Liver (tissue), 9 donors: ENCODE results near the gene AFAP1. TPM values are rescaled to one million over a fixed set of nuclear protein-coding genes. Genes with fewer than 3 reads are reported as not detected.

Experiments
- DNase-seq: peaks from one replicate; pipeline ENCODE4 v3.0.0-alpha.2; 2017; ENCODE audit warnings: low spot score
- H3K27ac ChIP-seq, 2 donors: one replicate each; pipeline ENCODE4 v1.7.0; 2013; ENCODE audit warnings: inconsistent platforms in 2 of 2, low read length in 2 of 2, control low read depth in 1 of 2, low read depth in 1 of 2, mild to moderate bottlenecking in 1 of 2
- H3K27me3 ChIP-seq, 4 donors: one replicate each; pipeline versions ENCODE4 v1.6.1 to v1.7.0; 2013; ENCODE audit warnings: low read length in 3 of 4, inconsistent platforms in 1 of 4, mild to moderate bottlenecking in 1 of 4, moderate library complexity in 1 of 4; ENCODE audit not compliant: control insufficient read depth in 4 of 4, insufficient read depth in 4 of 4
- H3K36me3 ChIP-seq, 4 donors: one replicate each; pipeline versions ENCODE4 v1.6.1 to v1.7.0; 2013; ENCODE audit warnings: low read length in 3 of 4, mild to moderate bottlenecking in 3 of 4, low read depth in 1 of 4, moderate library complexity in 1 of 4; ENCODE audit not compliant: control insufficient read depth in 4 of 4, insufficient read depth in 3 of 4
- H3K4me1 ChIP-seq, 4 donors: one replicate each; pipeline versions ENCODE4 v1.6.1 to v1.7.0; 2013; ENCODE audit warnings: low read length in 3 of 4, mild to moderate bottlenecking in 3 of 4, moderate library complexity in 1 of 4; ENCODE audit not compliant: control insufficient read depth in 4 of 4, insufficient read depth in 4 of 4
- H3K4me3 ChIP-seq, 3 donors: one replicate each; pipeline versions ENCODE4 v1.6.1 to v1.7.0; 2013; ENCODE audit warnings: low read length in 3 of 3, control low read depth in 1 of 3, low read depth in 1 of 3, mild to moderate bottlenecking in 1 of 3
- H3K9ac ChIP-seq, 2 donors: one replicate each; pipeline ENCODE4 v1.7.0; 2013; ENCODE audit warnings: low read length in 2 of 2, mild to moderate bottlenecking in 2 of 2, moderate library complexity in 2 of 2, control low read depth in 1 of 2, low read depth in 1 of 2
- H3K9me3 ChIP-seq, 4 donors: one replicate each; pipeline versions ENCODE4 v1.6.1 to v1.7.0; 2013; ENCODE audit warnings: low read length in 3 of 4; ENCODE audit not compliant: control insufficient read depth in 4 of 4
- ATF3 ChIP-seq: IDR thresholded peaks from 2 replicates; pipeline ENCODE4 v1.6.1; 2016; ENCODE audit warnings: antibody characterized with exemption
- CTCF ChIP-seq: fragments of 150-350 bp; IDR thresholded peaks from 2 replicates; pipeline ENCODE4 v1.5.1; 2017; ENCODE audit warnings: improper control_type of control experiment, low read depth, low read length; ENCODE audit not compliant: missing input control
- EGR1 ChIP-seq, 2 donors: IDR thresholded peaks; 2 replicates each; pipeline ENCODE4 v1.6.1; 2016 to 2018; ENCODE audit warnings: antibody characterized with exemption in 2 of 2, low read depth in 2 of 2
- FOXA1 ChIP-seq: IDR thresholded peaks from 2 replicates; pipeline ENCODE4 v1.6.1; 2016; ENCODE audit warnings: antibody characterized with exemption
- FOXA2 ChIP-seq: IDR thresholded peaks from 2 replicates; pipeline ENCODE4 v1.6.1; 2016; ENCODE audit warnings: antibody characterized with exemption
- GABPA ChIP-seq, 2 donors: IDR thresholded peaks in 1 of 2; conservative IDR thresholded peaks in 1 of 2; 2 replicates each; pipeline ENCODE4 v1.6.1; 2016; ENCODE audit warnings: antibody characterized with exemption in 2 of 2, mild to moderate bottlenecking in 1 of 2, moderate library complexity in 1 of 2
- HNF4A ChIP-seq, 2 donors: conservative IDR thresholded peaks; 2 replicates each; pipeline ENCODE4 v1.6.1; 2016; ENCODE audit warnings: antibody characterized with exemption in 2 of 2, mild to moderate bottlenecking in 2 of 2
- HNF4G ChIP-seq: IDR thresholded peaks from 2 replicates; pipeline ENCODE4 v1.6.1; 2016; ENCODE audit warnings: antibody characterized with exemption
- JUND ChIP-seq, 2 donors: IDR thresholded peaks; 2 replicates each; pipeline ENCODE4 v1.6.1; 2016; ENCODE audit warnings: antibody characterized with exemption in 2 of 2
- MAX ChIP-seq: IDR thresholded peaks from 2 replicates; pipeline ENCODE4 v1.6.1; 2016; ENCODE audit warnings: antibody characterized with exemption
- NR2F2 ChIP-seq: IDR thresholded peaks from 2 replicates; pipeline ENCODE4 v1.6.1; 2016; ENCODE audit warnings: antibody characterized with exemption
- RAD21 ChIP-seq, 2 donors: IDR thresholded peaks; 2 replicates each; pipeline ENCODE4 v1.6.1; 2016; ENCODE audit warnings: antibody characterized with exemption in 2 of 2, mild to moderate bottlenecking in 2 of 2
- REST ChIP-seq: IDR thresholded peaks from 2 replicates; pipeline ENCODE4 v1.6.1; 2016; ENCODE audit warnings: antibody characterized with exemption, mild to moderate bottlenecking
- RXRA ChIP-seq, 2 donors: IDR thresholded peaks; 2 replicates each; pipeline ENCODE4 v1.6.1; 2017 to 2018; ENCODE audit warnings: antibody characterized with exemption in 2 of 2, mild to moderate bottlenecking in 1 of 2
- SP1 ChIP-seq: IDR thresholded peaks from 2 replicates; pipeline ENCODE4 v1.6.1; 2018; ENCODE audit warnings: antibody characterized with exemption, mild to moderate bottlenecking
- TAF1 ChIP-seq: conservative IDR thresholded peaks from 2 replicates; pipeline ENCODE4 v1.6.1; 2016; ENCODE audit warnings: antibody characterized with exemption, mild to moderate bottlenecking
- YY1 ChIP-seq: IDR thresholded peaks from 2 replicates; pipeline ENCODE4 v1.6.1; 2016; ENCODE audit warnings: antibody characterized with exemption, mild to moderate bottlenecking
- ZBTB33 ChIP-seq: IDR thresholded peaks from 2 replicates; pipeline ENCODE4 v1.6.1; 2016; ENCODE audit warnings: antibody characterized with exemption
- WGBS: extraction: QIAGEN DNeasy Blood & Tissue Kit; methylation state at CpG from one replicate; pipeline ENCODE4 v1.1.7; 2013; 5-methylcytosine and 5-hydroxymethylcytosine counted together
- polyA plus RNA-seq, 2 donors: library from polyadenylated mRNA; stranded (reverse) in 1 of 2; unstranded in 1 of 2; fragments of 200-250 nt in 1 of 2; fragments of >200 nt in 1 of 2; fragmentation: Nextera tagmentation in 1 of 2; extraction: Ambion mirVana in 1 of 2; gene quantifications; one replicate each; pipeline versions ENCODE4 v1.2.1 to v1.2.3, GENCODE V29; 2013 to 2015
- total RNA-seq, 2 donors: library from RNA; depleted of rRNA; stranded (reverse); fragments of >200 nt; gene quantifications; one replicate each; pipeline ENCODE4 v1.2.3, GENCODE V29; 2014
- donor health status: healthy.
- donor health status: healthy.
- donor health status: healthy.
- donor health status: healthy.
- donor health status: healthy.

AFAP1 gene
- total and polyA plus RNA-seq, 4 donors = 0.40 to 3.2 (median 1.6) TPM

GRCh38 chr4:7777871-7778509 lies 161.7 kb downstream of the AFAP1 start:
- H3K9ac ChIP-seq = no peak overlapping the region
- H3K36me3 ChIP-seq = no peaks in the 10 kb centered on the region
- no peaks in the 10 kb centered on the region for H3K9me3 ChIP-seq
- no peaks in the 10 kb centered on the region for H3K4me1 ChIP-seq
- no peak overlapping the region for H3K27ac ChIP-seq
- no peak overlapping the region for H3K4me3 ChIP-seq
- WGBS = 90% methylated on average over 10 of the region's 10 CpGs
- H3K27me3 ChIP-seq = no peaks in the 10 kb centered on the region
- no peak for DNase-seq
- TF ChIP-seq YY1 (no peak), TAF1 (no peak), HNF4G (no peak), REST (no peak), SP1 (no peak), ZBTB33 (no peak), RAD21 (IDR thresholded peaks at IDR 0.05) (no peak), FOXA2 (no peak), GABPA (IDR thresholded peaks at IDR 0.05 in 1 of 2, conservative IDR thresholded peaks at IDR 0.05 in 1 of 2) (no peak), HNF4A (conservative IDR thresholded peaks at IDR 0.05) (no peak), ATF3 (no peak), JUND (IDR thresholded peaks at IDR 0.05) (no peak), RXRA (IDR thresholded peaks at IDR 0.05) (no peak), NR2F2 (no peak), MAX (no peak), FOXA1 (no peak), EGR1 (IDR thresholded peaks at IDR 0.05; ENCODE audit: low read depth in 2 of 2) (no peak), CTCF (no peak)
